GM21528 (cell line): ENCODE data around the gene NRG2.

Source experiments
- ATAC-seq: cut with Tn5 transposase; IDR thresholded peaks from one replicate; pipeline ENCODE4 v1.9.1; 2021; ENCODE audit warnings: mild to moderate bottlenecking, moderate library complexity; ENCODE audit not compliant: unreplicated experiment, low FRiP score

NRG2 gene

GRCh38 chr5:139951983-139952382 is 91.1 kb downstream of the NRG2 start:
- no peak for ATAC-seq

- no peak for ATAC-seq
Measured at GRCh38 chr5:139951296-139951924, 91.7 kb downstream of the NRG2 start.

- no peak for ATAC-seq
Measured at GRCh38 chr5:139950436-139950835, 92.7 kb downstream of the NRG2 start.

DNA sequence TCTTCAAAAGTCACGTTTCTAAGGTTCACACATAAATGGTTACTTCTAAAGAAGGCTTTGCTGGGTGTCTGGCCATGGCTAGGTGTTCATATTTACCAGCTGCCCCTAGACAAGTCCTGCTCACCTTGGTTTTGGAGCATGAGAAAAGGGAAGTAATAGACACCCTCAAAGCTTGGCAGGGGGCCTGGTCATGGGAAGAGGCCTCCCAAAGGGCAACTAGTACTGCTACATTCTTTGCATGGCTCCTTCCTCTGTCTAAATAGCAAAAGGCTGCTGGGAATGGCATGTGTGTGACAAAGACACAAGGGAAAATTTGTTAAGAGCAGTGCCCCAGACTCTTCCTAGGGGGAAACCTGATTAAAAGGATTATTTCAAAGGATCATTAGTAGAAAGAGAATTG is 93.4 kb downstream of the NRG2 start:
- ATAC-seq = no peak

- no peak for ATAC-seq
Measured at GRCh38 chr5:139947727-139948126, 95.4 kb downstream of the NRG2 start.

GRCh38 chr5:139946440-139946839 is 96.7 kb downstream of the NRG2 start:
- no peak for ATAC-seq

DNA sequence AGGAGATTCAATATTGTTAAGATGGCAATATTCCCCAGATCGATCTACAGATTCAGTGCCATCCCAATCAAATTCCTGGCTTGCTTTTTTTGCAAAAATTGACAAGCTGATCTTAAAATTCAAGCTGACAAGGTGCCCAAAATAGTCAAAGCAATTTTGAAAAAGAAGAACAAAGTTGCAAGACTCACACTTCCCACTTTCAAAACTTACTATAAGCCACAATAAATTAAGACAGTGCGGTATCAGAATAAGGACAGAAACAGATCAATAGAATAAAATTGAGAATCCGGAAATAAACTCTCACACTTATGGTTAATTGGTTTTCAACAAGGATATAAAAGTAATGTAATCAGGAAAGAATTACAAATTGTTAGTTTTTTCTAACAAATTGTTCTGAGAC is 97.1 kb downstream of the NRG2 start:
- no peak for ATAC-seq

- ATAC-seq = no peak
Measured at GRCh38 chr5:139942243-139942642, 100.9 kb downstream of the NRG2 start.

- no peak for ATAC-seq
Measured at GRCh38 chr5:139930406-139930805, 112.7 kb downstream of the NRG2 start.

DNA sequence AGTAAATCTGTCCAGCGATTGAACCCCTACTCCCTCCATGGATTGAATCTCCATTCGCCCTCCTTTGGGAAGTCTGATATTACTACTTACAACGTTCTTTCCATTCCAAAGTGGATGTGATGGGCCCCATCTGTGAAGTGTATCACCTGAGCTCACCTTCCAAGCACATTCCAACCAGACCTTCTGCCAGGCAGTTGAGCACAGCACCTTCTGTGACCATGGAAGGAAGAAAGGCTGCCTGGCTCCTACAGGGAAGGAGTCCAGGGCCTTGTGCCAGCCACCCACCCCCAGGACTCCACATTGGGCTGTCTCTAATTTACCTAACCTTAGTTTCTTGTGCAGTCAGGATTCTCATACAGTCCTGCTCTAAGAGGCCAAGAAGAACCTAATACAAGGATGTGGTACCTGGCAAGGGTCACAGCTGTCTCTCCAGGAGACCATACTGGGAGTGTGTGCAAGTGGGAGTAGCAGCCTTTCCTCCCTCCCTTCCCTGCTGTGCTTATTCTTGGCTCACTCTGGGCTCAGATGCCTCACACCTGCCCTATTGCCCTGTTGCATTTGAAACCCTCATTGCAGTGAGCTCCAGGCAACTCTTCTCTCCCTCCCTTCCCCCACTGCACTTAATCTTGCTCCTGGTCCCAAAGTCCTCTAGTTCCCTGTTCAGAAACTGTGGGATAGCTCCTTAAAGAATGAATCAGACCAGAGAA is 116.1 kb downstream of the NRG2 start:
- no peak for ATAC-seq

DNA sequence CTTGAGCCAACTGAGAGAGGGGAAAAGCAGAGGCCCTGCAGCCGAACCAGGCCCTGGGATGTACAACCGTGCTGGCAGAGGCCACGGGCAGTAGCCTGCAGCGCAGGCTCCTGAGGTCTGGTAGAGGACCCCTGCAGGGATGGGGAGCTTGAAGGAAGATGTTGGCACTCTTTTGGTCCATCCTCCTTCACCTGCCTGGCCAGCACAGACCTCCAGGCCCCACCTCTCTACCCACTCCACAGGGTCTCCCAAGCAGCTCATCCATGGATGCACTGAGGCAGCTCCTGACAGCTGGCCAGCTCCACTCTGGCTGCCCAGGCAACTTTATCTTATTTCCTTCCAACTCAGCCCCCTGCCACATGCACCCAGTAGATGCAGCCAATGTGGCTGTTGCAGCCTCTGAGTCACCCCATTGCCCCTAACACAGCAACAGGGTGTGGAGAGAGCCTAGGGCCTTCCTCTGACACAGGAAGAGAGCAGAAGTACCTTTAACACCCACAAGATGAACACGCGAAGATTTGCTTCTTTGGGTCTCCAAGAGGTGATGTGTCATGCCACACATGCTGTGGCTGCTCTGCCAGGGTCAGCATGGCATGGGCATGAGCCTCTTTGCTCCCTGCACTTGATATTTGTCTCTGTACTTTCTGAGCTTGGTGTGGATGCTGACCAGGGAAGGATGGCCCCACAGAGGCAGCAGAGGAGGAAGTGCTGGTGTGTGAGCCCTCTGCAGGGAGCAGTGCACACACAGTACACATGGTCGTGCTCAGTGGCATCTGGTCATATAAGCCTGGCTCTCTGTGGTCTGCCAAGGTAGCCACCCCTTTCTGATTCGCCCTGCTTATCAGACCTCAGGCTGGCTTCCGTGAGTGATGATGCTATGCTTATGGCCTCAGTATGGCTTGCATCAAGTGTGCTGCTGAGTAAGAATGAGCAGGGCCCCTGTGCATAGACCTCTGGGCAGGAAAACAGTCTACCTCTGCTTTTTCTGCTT is 117.2 kb downstream of the NRG2 start:
- ATAC-seq = no peak

DNA sequence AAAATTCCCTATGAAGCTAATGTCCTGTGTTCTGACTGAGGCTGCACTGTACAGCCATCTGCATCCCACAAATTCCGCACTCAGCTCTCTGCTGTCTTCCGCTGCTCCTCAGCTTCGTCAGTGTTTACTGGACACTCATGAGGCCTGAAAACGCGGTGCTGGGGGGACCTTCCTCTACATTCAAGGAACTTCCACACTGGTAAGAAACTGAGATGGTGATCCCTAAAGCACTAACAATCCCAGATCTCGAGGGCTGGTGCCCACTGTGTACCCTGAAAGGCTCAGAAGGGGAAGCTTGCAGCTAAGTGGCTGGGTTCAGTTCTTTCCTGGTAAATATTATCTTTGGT is 117.9 kb downstream of the NRG2 start:
- no peak for ATAC-seq

- no peak for ATAC-seq
Measured at GRCh38 chr5:139924294-139925215, 118.5 kb downstream of the NRG2 start.

DNA sequence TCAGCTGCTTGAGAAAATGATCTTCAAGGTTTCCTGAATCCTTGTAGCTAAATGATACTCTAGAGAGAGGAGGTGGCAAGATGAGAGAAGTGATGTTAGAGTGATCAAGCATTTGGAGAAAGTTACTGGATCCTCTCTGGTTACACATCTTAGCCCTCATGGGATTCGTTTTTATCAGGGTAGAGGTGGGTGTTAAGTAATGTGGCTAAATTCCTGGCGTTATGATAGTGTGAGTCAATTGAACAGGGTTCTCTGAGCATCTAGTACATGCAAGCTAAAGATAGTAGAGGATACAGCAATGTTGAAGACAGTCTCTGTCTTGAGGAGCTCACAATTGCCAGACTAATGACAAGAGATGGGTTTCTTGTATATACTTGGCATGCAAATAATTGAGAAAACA is 123.8 kb downstream of the NRG2 start:
- ATAC-seq = no peak

DNA sequence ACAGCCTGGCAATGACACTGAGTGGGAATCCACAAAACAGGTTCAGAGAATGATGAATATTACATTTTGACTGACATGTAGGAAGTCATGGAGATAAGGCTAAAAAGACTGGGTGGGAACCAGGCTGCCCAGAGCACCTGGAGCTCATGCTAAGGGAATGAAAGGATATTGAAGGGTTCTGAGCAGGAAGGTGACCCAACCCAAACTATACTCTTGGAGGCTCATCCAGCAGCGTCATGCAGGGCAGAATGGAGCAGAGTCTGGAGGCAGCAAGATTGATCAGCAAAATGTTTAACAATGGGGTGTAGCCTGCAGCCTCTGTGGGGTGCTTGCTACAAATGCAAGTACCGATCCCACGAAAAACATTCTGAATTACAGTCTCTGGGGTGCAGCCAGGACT is 127.3 kb downstream of the NRG2 start:
- no peak for ATAC-seq

- no peak for ATAC-seq
Measured at GRCh38 chr5:139915266-139915665, 127.8 kb downstream of the NRG2 start.

DNA sequence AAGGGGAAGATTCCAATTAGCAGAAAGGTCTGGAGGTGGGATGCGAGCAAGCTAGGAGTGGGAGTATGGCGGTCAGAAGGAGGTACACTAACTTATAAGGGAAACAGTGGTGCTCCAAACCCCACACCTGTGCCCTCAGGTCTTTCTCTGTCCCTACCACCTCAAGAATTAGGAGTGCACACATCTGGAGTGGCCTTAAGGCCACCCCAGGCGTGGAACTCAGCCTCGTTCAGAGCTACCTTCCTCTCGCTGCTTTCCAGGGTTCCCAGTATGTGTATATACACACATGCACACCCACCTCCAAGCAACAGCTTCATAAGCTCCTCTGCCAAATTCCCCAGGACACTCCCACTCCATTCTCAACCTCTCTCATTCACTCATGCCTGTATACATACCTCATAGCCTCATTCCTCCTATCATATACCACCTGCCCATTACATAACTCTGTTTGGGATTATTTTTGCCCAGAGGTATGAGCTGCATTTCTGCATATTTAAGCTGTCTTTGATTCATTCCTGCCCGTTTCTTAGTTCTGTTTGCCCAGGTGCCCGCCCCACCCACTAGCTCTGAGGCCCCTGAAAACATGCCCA is 128.8 kb downstream of the NRG2 start:
- no peak for ATAC-seq

- ATAC-seq = no peak
Measured at GRCh38 chr5:139912804-139913203, 130.3 kb downstream of the NRG2 start.

- ATAC-seq = no peak
Measured at GRCh38 chr5:139912158-139912557, 130.9 kb downstream of the NRG2 start.
